H54 (cell line): Measurements from ENCODE around the gene C3orf18.
"Not testable (repeated sequence)": the region's sequence is repeated elsewhere in the genome, so short reads cannot be mapped to it uniquely, and the experiment has no call there.

Source experiments
- DNase-seq: peaks from one replicate; pipeline ENCODE4 v3.0.0; 2011; ENCODE audit warnings: low spot score, mixed read lengths; ENCODE audit not compliant: insufficient read length
- FAIRE-seq: peaks from 3 replicates; lab custom pipeline; 2011; peaks lifted over from hg19 to GRCh38; lab: Jason Lieb, UNC
- POLR2A ChIP-seq: IDR thresholded peaks from 2 replicates; pipeline ENCODE4 v1.6.1; 2011; ENCODE audit warnings: low read depth, mild to moderate bottlenecking, low read length

C3orf18 gene

GRCh38 chr3:50523279-50523811 is 44.2 kb downstream of the C3orf18 start:
- no peak for TF ChIP-seq POLR2A
- FAIRE-seq (no peak), DNase-seq (no peak)

DNA sequence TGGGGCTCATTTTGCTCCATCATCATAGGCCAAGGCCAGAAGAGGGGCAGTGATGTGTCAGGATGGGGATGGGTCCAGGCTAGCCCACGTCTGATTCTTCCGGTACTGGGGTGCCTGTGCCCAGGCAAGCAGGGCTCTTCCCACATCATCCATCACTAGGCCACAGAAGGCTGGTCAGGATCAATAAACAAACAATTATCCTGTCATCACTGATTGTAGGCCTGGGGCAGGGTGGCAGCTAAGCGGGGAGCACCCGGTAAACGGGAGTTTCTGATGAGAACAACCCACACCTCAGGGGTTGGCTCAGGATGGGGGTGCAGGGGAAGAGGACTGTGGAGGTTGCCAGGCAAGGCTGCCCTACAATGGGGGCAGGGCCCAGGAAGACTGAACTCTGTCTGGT is 46.0 kb downstream of the C3orf18 start:
- FAIRE-seq (no peak), DNase-seq (no peak)
- TF ChIP-seq POLR2A: no peak

DNA sequence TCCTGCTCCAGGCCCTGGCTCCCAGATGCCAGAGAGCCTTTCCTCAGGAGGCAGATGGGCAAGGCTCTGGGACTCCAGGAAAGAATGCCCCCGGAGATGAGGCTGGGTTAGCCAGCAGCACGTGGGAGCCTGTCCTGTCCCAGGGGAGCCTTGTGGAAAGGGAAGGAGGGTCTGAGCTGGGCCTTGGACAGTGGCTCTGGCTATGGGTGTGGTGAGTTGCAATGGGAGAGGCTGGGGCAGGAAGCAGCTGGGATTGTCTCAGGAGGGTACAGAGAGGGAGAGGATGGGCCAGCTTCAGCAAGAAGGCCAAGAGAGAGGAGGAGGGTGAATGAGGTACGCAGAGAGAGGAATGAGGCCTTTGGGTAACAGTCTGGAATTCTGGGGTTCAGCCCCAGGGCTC is 46.7 kb downstream of the C3orf18 start:
- FAIRE-seq: no peak
- TF ChIP-seq POLR2A: no peak
- no peak for DNase-seq

DNA sequence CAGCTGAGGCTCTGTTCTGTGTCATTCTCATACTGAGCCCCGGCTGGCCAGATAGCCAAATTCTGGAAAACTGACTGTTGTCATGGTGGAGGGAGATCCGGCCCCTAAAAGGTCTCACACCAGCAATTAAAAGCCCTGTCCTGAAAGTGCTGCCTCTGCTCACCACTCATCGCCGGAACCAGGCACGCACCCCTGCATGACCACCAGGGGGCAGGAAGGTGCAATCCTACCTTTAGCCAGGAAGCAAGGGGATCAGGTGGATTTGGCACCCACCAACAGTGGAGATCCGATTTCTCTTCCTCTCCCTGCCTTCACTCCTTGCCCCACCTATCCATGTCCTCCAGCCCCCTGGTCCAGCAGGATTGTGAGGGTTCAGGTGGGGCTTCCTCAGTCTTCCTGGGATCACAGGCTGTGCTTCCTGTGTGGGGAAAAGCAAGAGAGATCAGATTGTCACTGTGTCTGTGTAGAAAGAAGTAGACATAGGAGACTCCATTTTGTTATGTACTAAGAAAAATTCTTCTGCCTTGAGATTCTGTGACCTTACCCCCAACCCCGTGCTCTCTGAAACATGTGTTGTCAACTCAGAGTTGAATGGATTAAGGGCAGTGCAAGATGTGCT is 48.0 kb downstream of the C3orf18 start:
- FAIRE-seq (peak; percentile 78), DNase-seq (peak; percentile 77)
- TF ChIP-seq POLR2A: no peak

- TF ChIP-seq POLR2A: no peak
- no peak for DNase-seq
- no peak for FAIRE-seq
Observed at GRCh38 chr3:50518436-50518835, 49.1 kb downstream of the C3orf18 start.

- no peak for FAIRE-seq
- DNase-seq: no peak
- TF ChIP-seq POLR2A: no peak
Observed at GRCh38 chr3:50517721-50518206, 49.8 kb downstream of the C3orf18 start.

DNA sequence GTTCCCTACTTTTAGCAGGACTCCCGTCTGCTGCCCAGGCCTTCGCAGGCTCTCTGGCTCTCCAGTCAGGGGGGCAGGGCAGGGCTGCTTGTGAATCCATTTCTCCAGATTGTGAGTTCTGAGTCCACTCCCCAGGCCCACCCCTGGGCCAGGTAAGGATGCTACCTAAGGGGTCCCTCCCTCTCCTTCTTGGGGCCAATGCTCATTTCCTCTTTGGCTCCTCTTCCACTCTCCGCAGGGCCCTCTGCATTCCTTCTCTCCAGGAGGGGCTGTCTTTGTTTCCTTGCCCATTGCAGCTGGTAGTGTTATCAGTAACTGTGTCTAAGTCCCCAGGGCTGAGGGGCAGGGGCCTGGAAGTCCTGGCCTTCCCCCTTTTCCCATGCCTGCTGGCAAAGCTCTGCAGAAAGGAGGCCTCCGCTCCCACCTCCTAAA is 51.1 kb downstream of the C3orf18 start:
- TF ChIP-seq POLR2A: no peak
- FAIRE-seq: no peak
- DNase-seq: no peak

DNA sequence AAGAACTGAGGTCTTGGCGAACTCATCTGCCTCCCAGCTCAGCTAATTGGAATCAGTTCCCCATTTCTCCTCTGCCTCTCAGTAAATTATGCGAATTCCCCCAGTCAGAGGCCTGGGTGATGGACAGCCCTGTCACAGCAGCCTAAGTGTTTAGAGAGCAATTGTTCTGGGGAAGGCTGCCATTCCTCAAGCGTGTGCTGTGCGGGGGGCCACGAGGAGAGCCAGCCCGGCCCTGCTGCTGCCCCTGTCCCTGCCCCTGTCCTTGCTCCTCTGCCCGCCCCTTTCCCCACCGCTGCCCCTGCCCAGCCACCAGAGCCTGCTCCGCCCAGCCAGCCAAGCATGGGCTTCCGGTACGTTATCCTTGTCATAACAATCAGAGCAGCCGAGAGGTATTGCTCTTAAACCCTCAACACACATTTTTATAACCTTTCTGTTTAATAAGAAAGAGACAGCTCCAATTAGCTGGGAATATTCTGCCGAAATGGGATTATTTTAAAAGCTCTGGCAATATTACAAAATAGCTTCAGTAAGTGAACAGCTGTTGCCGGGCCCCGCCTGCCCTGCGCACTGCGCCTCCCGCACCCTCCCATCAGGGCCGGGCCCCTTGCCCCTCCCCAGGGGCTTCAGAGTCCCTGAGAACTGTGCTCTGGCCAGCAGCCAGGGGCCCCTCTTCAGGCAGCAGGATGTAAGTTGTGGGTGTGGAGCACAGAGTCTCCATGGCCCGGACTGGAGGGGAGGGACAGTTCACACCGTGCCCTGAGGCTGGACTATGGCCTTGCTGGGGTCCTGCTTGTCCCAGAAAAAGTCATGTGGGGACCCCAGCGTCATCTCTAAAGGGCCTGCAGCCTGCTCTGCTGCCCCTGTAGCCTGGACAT is 51.7 kb downstream of the C3orf18 start:
- no peak for TF ChIP-seq POLR2A
- FAIRE-seq (no peak), DNase-seq (no peak)

- not testable (repeated sequence) for FAIRE-seq, DNase-seq
Observed at GRCh38 chr3:50512908-50513307, 54.6 kb downstream of the C3orf18 start.

GRCh38 chr3:50512131-50512530 is 55.4 kb downstream of the C3orf18 start:
- DNase-seq (no peak), FAIRE-seq (no peak)
- TF ChIP-seq POLR2A: no peak

DNA sequence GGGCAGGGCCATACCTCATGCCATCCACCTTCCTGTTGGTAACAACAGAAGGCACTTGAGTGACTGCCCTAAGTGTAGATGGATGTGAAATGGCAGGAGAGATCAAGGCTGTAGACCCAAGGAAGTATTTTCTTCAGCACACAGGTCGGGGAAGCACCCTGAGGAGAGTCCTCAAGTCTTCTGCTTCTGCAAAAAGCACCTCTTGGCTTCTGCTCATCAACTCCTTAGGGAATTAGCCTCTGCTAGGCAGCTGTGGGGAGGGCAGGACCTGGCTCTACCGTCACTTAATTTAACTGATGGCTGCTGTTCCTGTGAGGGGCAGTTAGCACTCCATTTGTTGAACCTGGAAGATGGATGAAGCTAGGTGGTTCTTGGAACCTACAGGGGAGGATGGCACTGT is 57.2 kb downstream of the C3orf18 start:
- DNase-seq (no peak), FAIRE-seq (no peak)

DNA sequence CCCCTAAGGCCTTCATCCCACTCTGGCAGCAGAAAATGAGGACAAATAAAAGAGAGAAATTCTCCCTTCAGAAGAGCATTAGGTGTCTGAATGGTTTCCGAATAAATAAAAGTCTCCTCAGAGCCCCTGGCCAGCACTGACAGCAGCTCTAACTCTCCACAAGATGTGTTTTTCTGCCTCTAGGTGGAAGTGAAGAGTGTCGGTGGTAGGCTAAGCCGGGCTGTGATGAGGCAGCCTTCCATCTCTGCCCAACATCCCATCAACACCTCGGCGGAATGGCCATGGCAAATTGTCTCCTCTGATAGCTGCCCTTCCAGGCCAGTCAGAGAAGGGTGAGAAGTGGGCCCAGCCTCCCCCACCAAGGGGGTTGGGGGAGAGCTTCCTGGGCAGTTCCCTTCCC is 57.8 kb downstream of the C3orf18 start:
- FAIRE-seq (no peak), DNase-seq (no peak)

More for the DNA sequence above, 57.2 kb downstream of the C3orf18 start:
- TF ChIP-seq POLR2A: no peak

GRCh38 chr3:50508821-50509220 is 58.7 kb downstream of the C3orf18 start:
- no peak for TF ChIP-seq POLR2A
- DNase-seq: no peak
- no peak for FAIRE-seq

More for the DNA sequence above, 57.8 kb downstream of the C3orf18 start:
- no peak for TF ChIP-seq POLR2A
